H9 (cell line): ENCODE results near the gene EEF1A2. TPM values are rescaled to one million over a fixed set of nuclear protein-coding genes. Genes with fewer than 3 reads are reported as not detected.

Experiments used
- DNase-seq: peaks from one replicate; pipeline ENCODE4 v3.0.0-alpha.2; 2017
- H2AFZ ChIP-seq: one replicate; pipeline ENCODE4 v1.6.1; 2013; ENCODE audit warnings: mild to moderate bottlenecking, low read length, control low read depth, moderate library complexity
- H2AK5ac ChIP-seq: 2 replicates; pipeline ENCODE4 v1.6.1; 2013; ENCODE audit warnings: low read length, control low read depth, mixed read lengths; ENCODE audit not compliant: insufficient read length
- H2BK120ac ChIP-seq: one replicate; pipeline ENCODE4 v1.6.1; 2013; ENCODE audit warnings: low read depth, mild to moderate bottlenecking, low read length, control low read depth, inconsistent platforms; ENCODE audit not compliant: poor library complexity, severe bottlenecking
- H2BK12ac ChIP-seq: 2 replicates; pipeline ENCODE4 v1.6.1; 2013; ENCODE audit warnings: low read length, control low read depth, mixed read lengths, low read depth; ENCODE audit not compliant: insufficient read length
- H2BK15ac ChIP-seq: 2 replicates; pipeline ENCODE4 v1.6.1; 2013; ENCODE audit warnings: low read depth, low read length, control low read depth
- H2BK20ac ChIP-seq: one replicate; pipeline ENCODE4 v1.6.1; 2013; ENCODE audit warnings: low read depth, mild to moderate bottlenecking, low read length, control low read depth, inconsistent platforms; ENCODE audit not compliant: poor library complexity, severe bottlenecking
- H2BK5ac ChIP-seq: 2 replicates; pipeline ENCODE4 v1.6.1; 2013; ENCODE audit warnings: low read length, control low read depth, mixed read lengths; ENCODE audit not compliant: insufficient read length
- H3K14ac ChIP-seq: 2 replicates; pipeline ENCODE4 v1.6.1; 2013; ENCODE audit warnings: low read length, control low read depth; ENCODE audit not compliant: insufficient read depth
- H3K18ac ChIP-seq: 2 replicates; pipeline ENCODE4 v1.6.1; 2013; ENCODE audit warnings: low read depth, mild to moderate bottlenecking, mixed read lengths, low read length, control low read depth; ENCODE audit not compliant: insufficient read length
- H3K23ac ChIP-seq: 2 replicates; pipeline ENCODE4 v1.6.1; 2013; ENCODE audit warnings: low read length, control low read depth, mixed read lengths, low read depth; ENCODE audit not compliant: insufficient read length
- H3K23me2 ChIP-seq: 2 replicates; pipeline ENCODE4 v1.6.1; 2013; ENCODE audit warnings: low read depth, mild to moderate bottlenecking, mixed read lengths, low read length, control low read depth; ENCODE audit not compliant: insufficient read length, poor library complexity, severe bottlenecking
- H3K27ac ChIP-seq: 2 replicates; pipeline ENCODE4 v1.5.1; 2013; ENCODE audit warnings: low read length, control low read depth, mixed read lengths, low read depth; ENCODE audit not compliant: insufficient read length
- H3K27me3 ChIP-seq: 2 replicates; pipeline ENCODE4 v1.6.1; 2013; ENCODE audit warnings: low read length, control low read depth, inconsistent platforms; ENCODE audit not compliant: insufficient read depth
- H3K4ac ChIP-seq: 2 replicates; pipeline ENCODE4 v1.6.1; 2013; ENCODE audit warnings: low read depth, mild to moderate bottlenecking, control low read depth, inconsistent platforms, low read length, moderate library complexity
- H3K4me1 ChIP-seq: 2 replicates; pipeline ENCODE4 v1.6.1; 2013; ENCODE audit warnings: low read length, control low read depth, inconsistent platforms; ENCODE audit not compliant: insufficient read depth
- H3K4me2 ChIP-seq: 2 replicates; pipeline ENCODE4 v1.6.1; 2013; ENCODE audit warnings: low read length, control low read depth, mixed read lengths; ENCODE audit not compliant: insufficient read length, insufficient read depth
- H3K56ac ChIP-seq: 2 replicates; pipeline ENCODE4 v1.6.1; 2013; ENCODE audit warnings: low read depth, mild to moderate bottlenecking, mixed read lengths, low read length, control low read depth; ENCODE audit not compliant: insufficient read length
- H3K79me1 ChIP-seq: 2 replicates; pipeline ENCODE4 v1.6.1; 2013; ENCODE audit warnings: low read depth, mild to moderate bottlenecking, moderate library complexity, low read length, control low read depth, inconsistent platforms; ENCODE audit not compliant: insufficient read depth, poor library complexity, severe bottlenecking
- H3K79me2 ChIP-seq: 2 replicates; pipeline ENCODE4 v1.6.1; 2013; ENCODE audit warnings: low read length, control low read depth, inconsistent platforms; ENCODE audit not compliant: insufficient read depth
- H3K9ac ChIP-seq: 2 replicates; pipeline ENCODE4 v1.6.1; 2013; ENCODE audit warnings: low read length, control low read depth, mixed read lengths; ENCODE audit not compliant: insufficient read length; ENCODE audit errors: extremely low read depth
- H3K9me3 ChIP-seq: one replicate; pipeline ENCODE4 v1.6.1; 2013; ENCODE audit warnings: low read depth, low read length, inconsistent platforms; ENCODE audit not compliant: control insufficient read depth
- H3T11ph ChIP-seq: one replicate; pipeline ENCODE4 v1.6.1; 2013; ENCODE audit warnings: mild to moderate bottlenecking, low read length, control low read depth, inconsistent platforms
- H4K20me1 ChIP-seq: one replicate; pipeline ENCODE4 v1.6.1; 2013; ENCODE audit not compliant: control insufficient read depth, insufficient read length, insufficient read depth
- H4K5ac ChIP-seq: 2 replicates; pipeline ENCODE4 v1.6.1; 2013; ENCODE audit warnings: low read depth, mild to moderate bottlenecking, mixed read lengths, low read length, control low read depth; ENCODE audit not compliant: insufficient read length
- H4K8ac ChIP-seq: replicated peaks from 2 replicates; pipeline ENCODE4 v1.6.1; 2013; ENCODE audit warnings: low read length, control low read depth, mixed read lengths, low read depth; ENCODE audit not compliant: insufficient read length
- H4K91ac ChIP-seq: 2 replicates; pipeline ENCODE4 v1.6.1; 2013; ENCODE audit warnings: low read depth, mild to moderate bottlenecking, moderate library complexity, mixed read lengths, low read length, control low read depth; ENCODE audit not compliant: insufficient read length
- H3K27ac Mint-ChIP-seq, 3 experiments: 2 replicates in 2 of 3; 3 replicates in 1 of 3; pipeline ENCODE4 v1.8.0; 2020 to 2021; ENCODE audit warnings: mixed read lengths in 3 of 3, mild to moderate bottlenecking in 1 of 3, moderate library complexity in 1 of 3
- H3K27me3 Mint-ChIP-seq: 2 replicates; pipeline ENCODE4 v1.8.0; 2021; ENCODE audit warnings: low read depth, mild to moderate bottlenecking, moderate library complexity, mixed read lengths
- H3K36me3 Mint-ChIP-seq, 3 experiments: 2 replicates in 2 of 3; 3 replicates in 1 of 3; pipeline ENCODE4 v1.8.0; 2020 to 2021; ENCODE audit warnings: low read depth in 3 of 3, mixed read lengths in 3 of 3; ENCODE audit not compliant: insufficient read depth in 1 of 3
- H3K4me1 Mint-ChIP-seq, 2 experiments: 2 replicates each; pipeline ENCODE4 v1.8.0; 2020; ENCODE audit warnings: mixed read lengths in 2 of 2
- H3K4me3 Mint-ChIP-seq, 2 experiments: 2 replicates in 1 of 2; 3 replicates in 1 of 2; pipeline ENCODE4 v1.8.0; 2020 to 2021; ENCODE audit warnings: mild to moderate bottlenecking in 2 of 2, mixed read lengths in 2 of 2, moderate library complexity in 1 of 2
- H3K9me3 Mint-ChIP-seq, 2 experiments: 2 replicates in 1 of 2; 3 replicates in 1 of 2; pipeline ENCODE4 v1.8.0; 2020; ENCODE audit warnings: mild to moderate bottlenecking in 2 of 2, mixed read lengths in 2 of 2, moderate library complexity in 1 of 2
- WGBS: extraction: QIAGEN DNeasy Blood & Tissue Kit; methylation state at CpG from one replicate; pipeline ENCODE4 v1.1.7; 2013; ENCODE audit warnings: missing lambda C conversion rate, low lambda C conversion rate, mixed read lengths; ENCODE audit not compliant: insufficient read length; ENCODE audit errors: extremely low coverage; 5-methylcytosine and 5-hydroxymethylcytosine counted together
- total RNA-seq: library from RNA; stranded (reverse); gene quantifications from 2 replicates; pipeline ENCODE4 v1.2.1, GENCODE V29; 2021
- TF ChIP-seq, protein P1 (sequence below): fragments of 200-600 bp; sonication (generic); conservative IDR thresholded peaks from 3 replicates; pipeline ENCODE4 v1.8.0; 2021; ENCODE audit warnings: antibody characterized with exemption, mild to moderate bottlenecking

The EEF1A2 gene
- total RNA-seq, 1 experiment from 2014 or later = 27.4 TPM

DNA sequence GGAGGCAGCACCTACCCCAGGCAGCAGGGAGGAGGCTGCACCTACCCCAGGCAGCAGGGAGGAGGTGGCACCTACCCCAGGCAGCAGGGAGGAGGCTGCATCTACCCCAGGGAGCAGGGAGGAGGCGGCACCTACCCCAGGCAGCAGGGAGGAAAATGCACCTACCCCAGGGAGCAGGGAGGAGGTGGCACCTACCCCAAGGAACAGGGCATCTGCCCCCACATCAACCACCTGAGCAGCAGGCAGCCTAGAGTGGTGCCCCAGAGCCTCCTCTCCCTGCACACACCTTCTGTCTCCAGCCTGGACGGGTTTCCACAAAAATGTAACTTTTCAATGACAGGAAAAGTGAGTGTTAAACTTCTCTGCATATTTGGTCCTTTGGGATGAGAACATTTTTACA is 36.6 kb downstream of the EEF1A2 start:
- Mint-ChIP-seq H3K27ac (peak overlapping the region in 1 of 3 experiments; percentile 46; a peak in 1 of 7 replicates), H3K36me3 (peaks cover 0 to 13% (median 0%) of the 10 kb centered on the region in 3 experiments; a peak in 2 of 7 replicates), H3K27me3 (no peaks in the 10 kb centered on the region; the same call in 1 of the 2 replicates), H3K4me3 (no peak overlapping the region), H3K9me3 (no peaks in the 10 kb centered on the region), H3K4me1 (peaks cover 20 to 39% of the 10 kb centered on the region in 2 experiments)
- Histone ChIP-seq H4K91ac (no peak overlapping the region), H3K4me2 (no peak overlapping the region), H3K23ac (no peak overlapping the region), H2AK5ac (no peak overlapping the region), H3K27me3 (no peaks in the 10 kb centered on the region), H3K79me1 (peaks cover 3% of the 10 kb centered on the region), H2BK12ac (no peak overlapping the region), H2BK120ac (no peak overlapping the region), H3K4me1 (no peaks in the 10 kb centered on the region), H4K5ac (no peak overlapping the region), H3K18ac (no peak overlapping the region), H3K4ac (no peak overlapping the region), H2BK20ac (no peak overlapping the region), H3K79me2 (peaks cover 4% of the 10 kb centered on the region; the same call in 1 of the 2 replicates), H2BK15ac (no peak overlapping the region), H4K8ac (no peak overlapping the region), H3K14ac (no peak overlapping the region), H3K9me3 (no peaks in the 10 kb centered on the region), H2AFZ (no peak overlapping the region), H3K23me2 (no peaks in the 10 kb centered on the region), H3K9ac (no peak overlapping the region), H3K27ac (no peak overlapping the region), H3T11ph (no peak overlapping the region), H3K56ac (no peak overlapping the region), H4K20me1 (no peaks in the 10 kb centered on the region), H2BK5ac (no peak overlapping the region)
- TF ChIP-seq, protein P1, sequence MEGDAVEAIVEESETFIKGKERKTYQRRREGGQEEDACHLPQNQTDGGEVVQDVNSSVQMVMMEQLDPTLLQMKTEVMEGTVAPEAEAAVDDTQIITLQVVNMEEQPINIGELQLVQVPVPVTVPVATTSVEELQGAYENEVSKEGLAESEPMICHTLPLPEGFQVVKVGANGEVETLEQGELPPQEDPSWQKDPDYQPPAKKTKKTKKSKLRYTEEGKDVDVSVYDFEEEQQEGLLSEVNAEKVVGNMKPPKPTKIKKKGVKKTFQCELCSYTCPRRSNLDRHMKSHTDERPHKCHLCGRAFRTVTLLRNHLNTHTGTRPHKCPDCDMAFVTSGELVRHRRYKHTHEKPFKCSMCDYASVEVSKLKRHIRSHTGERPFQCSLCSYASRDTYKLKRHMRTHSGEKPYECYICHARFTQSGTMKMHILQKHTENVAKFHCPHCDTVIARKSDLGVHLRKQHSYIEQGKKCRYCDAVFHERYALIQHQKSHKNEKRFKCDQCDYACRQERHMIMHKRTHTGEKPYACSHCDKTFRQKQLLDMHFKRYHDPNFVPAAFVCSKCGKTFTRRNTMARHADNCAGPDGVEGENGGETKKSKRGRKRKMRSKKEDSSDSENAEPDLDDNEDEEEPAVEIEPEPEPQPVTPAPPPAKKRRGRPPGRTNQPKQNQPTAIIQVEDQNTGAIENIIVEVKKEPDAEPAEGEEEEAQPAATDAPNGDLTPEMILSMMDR = no peak
- no peak for DNase-seq
- WGBS = no CpG with 5 or more reads among the region's 2 CpGs
